ENCODE results near the gene CSTPP1. TPM values are rescaled to one million over a fixed set of nuclear protein-coding genes. Genes with fewer than 3 reads are reported as not detected.

Gene CSTPP1
- total and polyA plus RNA-seq, 2 donors (not counting 3 experiments of a cell fraction or from before 2014, with no cell fraction given), result 25.9 to 38.2 TPM

DNA sequence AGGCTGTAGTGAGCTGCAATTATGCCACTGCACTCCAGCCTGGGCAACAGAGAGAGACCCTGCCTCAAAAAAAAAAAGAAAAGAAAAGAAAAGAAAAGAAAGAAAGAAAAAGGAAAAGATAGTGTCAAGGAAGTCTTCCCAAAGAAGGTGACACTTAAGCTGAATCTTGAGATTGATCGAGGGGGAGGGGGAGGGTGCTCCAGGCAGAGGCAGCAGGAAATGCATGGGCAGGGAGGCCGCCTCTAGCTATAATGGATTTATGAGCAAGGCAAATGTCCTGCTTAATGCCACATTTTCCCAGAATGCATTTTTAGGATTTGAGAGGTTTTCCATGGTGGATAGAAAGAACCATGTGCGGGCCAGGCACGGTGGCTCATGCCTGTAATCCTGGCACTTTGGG lies 264.5 kb downstream of the CSTPP1 start:
- H3K4me2 ChIP-seq (ENCODE audit: insufficient read depth, low read length), result no peak overlapping the region
- no TSS peak for BruUV-seq (replicated peaks)
- H3K27me3 ChIP-seq (ENCODE audit: control insufficient read depth in 2 of 2, insufficient read depth in 2 of 2, low read length in 2 of 2), result peaks cover 0 to 13% of the 10 kb centered on the region in 2 experiments

More for the DNA sequence above, 264.5 kb downstream of the CSTPP1 start:
- POLR2A ChIA-PET, result no interaction called here
- Histone ChIP-seq H2AFZ (ENCODE audit: low read depth, low read length) (no peak overlapping the region), H3K4me1 (ENCODE audit: control insufficient read depth, extremely low read depth, insufficient read depth, low read length) (no peaks in the 10 kb centered on the region), H3K4me3 (replicated peaks in 1 of 3; ENCODE audit: insufficient read depth in 1 of 3, low read depth in 1 of 3, low read length in 3 of 3) (no peak overlapping the region), H4K20me1 (replicated peaks; ENCODE audit: control insufficient read depth, extremely low read depth, insufficient read depth, low read length) (no peaks in the 10 kb centered on the region), H3K79me2 (ENCODE audit: control insufficient read depth, insufficient read depth, low read length) (no peaks in the 10 kb centered on the region), H3K27ac (ENCODE audit: insufficient read depth, low read depth, low read length) (no peak overlapping the region), H3K9ac (replicated peaks; ENCODE audit: extremely low read depth, insufficient read depth, low read length) (no peak overlapping the region), H3K9me3 (replicated peaks; ENCODE audit: control insufficient read depth, insufficient read depth, low read length) (no peaks in the 10 kb centered on the region), H3K36me3 (ENCODE audit: control insufficient read depth in 2 of 2, extremely low read depth in 1 of 2, insufficient read depth in 2 of 2, low read length in 2 of 2) (no peaks in the 10 kb centered on the region), H3K9me1 (replicated peaks; ENCODE audit: control insufficient read depth, extremely low read depth, insufficient read depth, low read length) (no peaks in the 10 kb centered on the region)
- dilution Hi-C loops (cut with MboI; ENCODE audit: extremely low pct_ligation_motif_present, low sequenced_read_pairs), result no loop called here
- FAIRE-seq (no peak), DNase-seq (ENCODE audit: low read depth, low spot score) (no peak)
- intact Hi-C loops (cut with micrococcal nuclease), result no loop called here
- CTCF ChIA-PET, result interaction anchor here (1.8 kb wide), 2 partner anchors 14 to 33 kb away, joined by 4 to 9 read pairs; no protein-coding TSS in a partner anchor
- no peak for TF ChIP-seq POLR2A (IDR thresholded peaks at IDR 0.05; ENCODE audit: low read depth, low read length)
- TF ChIP-seq FOS (IDR thresholded peaks at IDR 0.05; ENCODE audit: borderline replicate concordance, insufficient read depth, low read length), result no peak
- TF ChIP-seq, protein P1, sequence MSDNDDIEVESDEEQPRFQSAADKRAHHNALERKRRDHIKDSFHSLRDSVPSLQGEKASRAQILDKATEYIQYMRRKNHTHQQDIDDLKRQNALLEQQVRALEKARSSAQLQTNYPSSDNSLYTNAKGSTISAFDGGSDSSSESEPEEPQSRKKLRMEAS (IDR thresholded peaks at IDR 0.05; ENCODE audit: insufficient read depth, insufficient read length), result no peak
- no peak for TF ChIP-seq MYC (IDR thresholded peaks at IDR 0.05; ENCODE audit: low read depth, low read length)
- no peak for TF ChIP-seq POLR2AphosphoS5 (IDR thresholded peaks at IDR 0.05; ENCODE audit: insufficient read depth, low read depth, low read length)
- no peak for TF ChIP-seq EZH2 (IDR thresholded peaks at IDR 0.05; ENCODE audit: borderline replicate concordance, low read depth, low read length, severe bottlenecking)
- TF ChIP-seq GATA2 (IDR thresholded peaks at IDR 0.05; ENCODE audit: insufficient read depth, insufficient read length, low read depth, low read length), result no peak
- TF ChIP-seq, protein P2, sequence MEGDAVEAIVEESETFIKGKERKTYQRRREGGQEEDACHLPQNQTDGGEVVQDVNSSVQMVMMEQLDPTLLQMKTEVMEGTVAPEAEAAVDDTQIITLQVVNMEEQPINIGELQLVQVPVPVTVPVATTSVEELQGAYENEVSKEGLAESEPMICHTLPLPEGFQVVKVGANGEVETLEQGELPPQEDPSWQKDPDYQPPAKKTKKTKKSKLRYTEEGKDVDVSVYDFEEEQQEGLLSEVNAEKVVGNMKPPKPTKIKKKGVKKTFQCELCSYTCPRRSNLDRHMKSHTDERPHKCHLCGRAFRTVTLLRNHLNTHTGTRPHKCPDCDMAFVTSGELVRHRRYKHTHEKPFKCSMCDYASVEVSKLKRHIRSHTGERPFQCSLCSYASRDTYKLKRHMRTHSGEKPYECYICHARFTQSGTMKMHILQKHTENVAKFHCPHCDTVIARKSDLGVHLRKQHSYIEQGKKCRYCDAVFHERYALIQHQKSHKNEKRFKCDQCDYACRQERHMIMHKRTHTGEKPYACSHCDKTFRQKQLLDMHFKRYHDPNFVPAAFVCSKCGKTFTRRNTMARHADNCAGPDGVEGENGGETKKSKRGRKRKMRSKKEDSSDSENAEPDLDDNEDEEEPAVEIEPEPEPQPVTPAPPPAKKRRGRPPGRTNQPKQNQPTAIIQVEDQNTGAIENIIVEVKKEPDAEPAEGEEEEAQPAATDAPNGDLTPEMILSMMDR (IDR thresholded peaks at IDR 0.05; ENCODE audit: extremely low read depth in 1 of 2, insufficient read depth in 1 of 2, low read depth in 1 of 2, low read length in 2 of 2), result no peak
- TF ChIP-seq JUN (IDR thresholded peaks at IDR 0.05; ENCODE audit: borderline replicate concordance, insufficient read depth, insufficient read length, low read depth), result no peak

All from endothelial cell of umbilical vein (primary cell).